ENCODE data around the gene MRPS18A.

MRPS18A gene

GRCh38 chr6:43716099-43716498 is 28.5 kb upstream of the MRPS18A start:
- no peak for DNase-seq (ENCODE audit: extremely low read depth, low read depth)

GRCh38 chr6:43715056-43715788 is 27.6 kb upstream of the MRPS18A start:
- TF ChIP-seq CTCF (IDR thresholded peaks at IDR 0.05; ENCODE audit: low read depth, low read length) = no peak
- no peak for DNase-seq (ENCODE audit: extremely low read depth, low read depth)

More at GRCh38 chr6:43716099-43716498, 28.5 kb upstream of the MRPS18A start:
- no peak for TF ChIP-seq CTCF (IDR thresholded peaks at IDR 0.05; ENCODE audit: low read depth, low read length)

GRCh38 chr6:43714311-43715055 is 26.9 kb upstream of the MRPS18A start:
- peak; percentile 58 for DNase-seq (ENCODE audit: extremely low read depth, low read depth)
- no peak for TF ChIP-seq CTCF (IDR thresholded peaks at IDR 0.05; ENCODE audit: low read depth, low read length)

GRCh38 chr6:43713643-43714310 is 26.2 kb upstream of the MRPS18A start:
- TF ChIP-seq CTCF (IDR thresholded peaks at IDR 0.05; ENCODE audit: low read depth, low read length) = no peak
- DNase-seq (ENCODE audit: extremely low read depth, low read depth) = no peak

GRCh38 chr6:43712579-43712978 is 25.0 kb upstream of the MRPS18A start:
- no peak for DNase-seq (ENCODE audit: extremely low read depth, low read depth)
- TF ChIP-seq CTCF (IDR thresholded peaks at IDR 0.05; ENCODE audit: low read depth, low read length) = no peak

GRCh38 chr6:43710576-43710975 is 23.0 kb upstream of the MRPS18A start:
- no peak for DNase-seq (ENCODE audit: extremely low read depth, low read depth)
- TF ChIP-seq CTCF (IDR thresholded peaks at IDR 0.05; ENCODE audit: low read depth, low read length) = no peak
